T-helper 2 cell treated with Interferon-gamma antibody and Interleukin-4, amounts not matched to agents 5 μg/mL and 100 μg/mL, for 36 hours (primary cell): ENCODE results near the gene KYNU.
"Not testable (repeated sequence)": the region's sequence is repeated elsewhere in the genome, so short reads cannot be mapped to it uniquely, and the experiment has no call there.

Experiments used
- DNase-seq: peaks from one replicate; pipeline ENCODE4 v3.0.0; 2021; ENCODE audit warnings: low spot score
- H3K27ac Mint-ChIP-seq: one replicate; pipeline ENCODE4 v1.8.0; 2021; ENCODE audit warnings: mild to moderate bottlenecking, mixed read lengths
- H3K27me3 Mint-ChIP-seq: one replicate; pipeline ENCODE4 v1.8.0; 2021; ENCODE audit warnings: low read depth, mixed read lengths
- H3K36me3 Mint-ChIP-seq: one replicate; pipeline ENCODE4 v1.8.0; 2021; ENCODE audit warnings: low read depth, mixed read lengths
- H3K4me1 Mint-ChIP-seq: one replicate; pipeline ENCODE4 v1.8.0; 2021; ENCODE audit warnings: low read depth, mixed read lengths
- H3K4me3 Mint-ChIP-seq: one replicate; pipeline ENCODE4 v1.8.0; 2022; ENCODE audit warnings: mild to moderate bottlenecking, moderate library complexity, mixed read lengths
- H3K9me3 Mint-ChIP-seq: one replicate; pipeline ENCODE4 v1.8.0; 2021; ENCODE audit warnings: mixed read lengths

KYNU gene

GRCh38 chr2:143068509-143068908, 191.0 kb downstream of the KYNU start:
- Mint-ChIP-seq H3K4me3 (no peak overlapping the region), H3K4me1 (peaks cover 2% of the 10 kb centered on the region), H3K27ac (no peak overlapping the region), H3K9me3 (peaks cover 10% of the 10 kb centered on the region), H3K36me3 (no peaks in the 10 kb centered on the region), H3K27me3 (peaks cover 17% of the 10 kb centered on the region)
- no peak for DNase-seq

- Mint-ChIP-seq H3K4me3 (no peak overlapping the region), H3K4me1 (peaks cover 2% of the 10 kb centered on the region), H3K36me3 (no peaks in the 10 kb centered on the region), H3K27ac (no peak overlapping the region), H3K9me3 (peaks cover 11% of the 10 kb centered on the region), H3K27me3 (peaks cover 17% of the 10 kb centered on the region)
- DNase-seq = no peak
Observed at GRCh38 chr2:143070704-143071103, 193.2 kb downstream of the KYNU start.

GRCh38 chr2:143071185-143071876, 193.9 kb downstream of the KYNU start:
- no peak overlapping the region for H3K27ac Mint-ChIP-seq
- no peaks in the 10 kb centered on the region for H3K36me3 Mint-ChIP-seq
- peaks cover 2% of the 10 kb centered on the region for H3K4me1 Mint-ChIP-seq
- no peak overlapping the region for H3K4me3 Mint-ChIP-seq
- peaks cover 6% of the 10 kb centered on the region for H3K9me3 Mint-ChIP-seq
- DNase-seq = no peak
- peaks cover 13% of the 10 kb centered on the region for H3K27me3 Mint-ChIP-seq

GRCh38 chr2:143074913-143075312, 197.4 kb downstream of the KYNU start:
- not testable (repeated sequence) for H3K4me3 Mint-ChIP-seq, H3K36me3 Mint-ChIP-seq, DNase-seq, H3K4me1 Mint-ChIP-seq, H3K27me3 Mint-ChIP-seq, H3K9me3 Mint-ChIP-seq, H3K27ac Mint-ChIP-seq

- Mint-ChIP-seq H3K36me3 (no peaks in the 10 kb centered on the region), H3K27ac (no peak overlapping the region), H3K4me1 (peaks cover 2% of the 10 kb centered on the region), H3K9me3 (peaks cover 6% of the 10 kb centered on the region), H3K4me3 (no peak overlapping the region), H3K27me3 (peaks cover 6% of the 10 kb centered on the region)
- no peak for DNase-seq
Observed at GRCh38 chr2:143075711-143076110, 198.2 kb downstream of the KYNU start.

- no peak overlapping the region for H3K4me3 Mint-ChIP-seq
- no peak overlapping the region for H3K27ac Mint-ChIP-seq
- H3K4me1 Mint-ChIP-seq = no peaks in the 10 kb centered on the region
- no peaks in the 10 kb centered on the region for H3K36me3 Mint-ChIP-seq
- peaks cover 6% of the 10 kb centered on the region for H3K9me3 Mint-ChIP-seq
- peaks cover 5% of the 10 kb centered on the region for H3K27me3 Mint-ChIP-seq
- no peak for DNase-seq
Observed at GRCh38 chr2:143078104-143078503, 200.6 kb downstream of the KYNU start.

- no peak overlapping the region for H3K4me3 Mint-ChIP-seq
- H3K36me3 Mint-ChIP-seq = no peaks in the 10 kb centered on the region
Observed at GRCh38 chr2:143081616-143082015, 204.2 kb downstream of the KYNU start.

GRCh38 chr2:143083636-143084035, 206.2 kb downstream of the KYNU start:
- H3K4me3 Mint-ChIP-seq = peak overlapping the region; percentile 19

More at GRCh38 chr2:143081616-143082015, 204.2 kb downstream of the KYNU start:
- no peak for DNase-seq
- Mint-ChIP-seq H3K27me3 (peaks cover 5% of the 10 kb centered on the region), H3K9me3 (no peaks in the 10 kb centered on the region), H3K4me1 (peaks cover 24% of the 10 kb centered on the region), H3K27ac (no peak overlapping the region)

GRCh38 chr2:143084462-143084861, 207.0 kb downstream of the KYNU start:
- Mint-ChIP-seq H3K36me3 (no peaks in the 10 kb centered on the region), H3K27me3 (peaks cover 5% of the 10 kb centered on the region), H3K27ac (no peak overlapping the region)

More at GRCh38 chr2:143083636-143084035, 206.2 kb downstream of the KYNU start:
- H3K27me3 Mint-ChIP-seq = peaks cover 5% of the 10 kb centered on the region
- DNase-seq = no peak
- H3K9me3 Mint-ChIP-seq = no peaks in the 10 kb centered on the region
- no peaks in the 10 kb centered on the region for H3K36me3 Mint-ChIP-seq
- peaks cover 27% of the 10 kb centered on the region for H3K4me1 Mint-ChIP-seq
- no peak overlapping the region for H3K27ac Mint-ChIP-seq

GRCh38 chr2:143085125-143085784, 207.8 kb downstream of the KYNU start:
- no peak overlapping the region for H3K4me3 Mint-ChIP-seq
- DNase-seq = no peak
- H3K27me3 Mint-ChIP-seq = no peaks in the 10 kb centered on the region
- H3K27ac Mint-ChIP-seq = peak overlapping the region; percentile 87
- no peaks in the 10 kb centered on the region for H3K9me3 Mint-ChIP-seq
- peaks cover 27% of the 10 kb centered on the region for H3K4me1 Mint-ChIP-seq
- no peaks in the 10 kb centered on the region for H3K36me3 Mint-ChIP-seq

More at GRCh38 chr2:143084462-143084861, 207.0 kb downstream of the KYNU start:
- DNase-seq = no peak
- peaks cover 27% of the 10 kb centered on the region for H3K4me1 Mint-ChIP-seq
- no peaks in the 10 kb centered on the region for H3K9me3 Mint-ChIP-seq
- no peak overlapping the region for H3K4me3 Mint-ChIP-seq

GRCh38 chr2:143087033-143087432, 209.6 kb downstream of the KYNU start:
- Mint-ChIP-seq H3K9me3 (no peaks in the 10 kb centered on the region), H3K27me3 (no peaks in the 10 kb centered on the region), H3K36me3 (no peaks in the 10 kb centered on the region), H3K4me3 (no peak overlapping the region), H3K27ac (no peak overlapping the region), H3K4me1 (peaks cover 27% of the 10 kb centered on the region)
- no peak for DNase-seq

- H3K4me3 Mint-ChIP-seq = no peak overlapping the region
Observed at GRCh38 chr2:143088388-143088787, 210.9 kb downstream of the KYNU start.

GRCh38 chr2:143089520-143089919, 212.1 kb downstream of the KYNU start:
- H3K4me1 Mint-ChIP-seq = peaks cover 18% of the 10 kb centered on the region
- H3K4me3 Mint-ChIP-seq, H3K36me3 Mint-ChIP-seq, H3K27ac Mint-ChIP-seq, H3K9me3 Mint-ChIP-seq, H3K27me3 Mint-ChIP-seq, DNase-seq: not testable (repeated sequence)

More at GRCh38 chr2:143088388-143088787, 210.9 kb downstream of the KYNU start:
- Mint-ChIP-seq H3K36me3 (no peaks in the 10 kb centered on the region), H3K9me3 (no peaks in the 10 kb centered on the region), H3K27me3 (no peaks in the 10 kb centered on the region), H3K4me1 (peaks cover 27% of the 10 kb centered on the region), H3K27ac (no peak overlapping the region)
- DNase-seq = no peak
